Prostate gland (tissue), 2 donors: ENCODE measurements around the gene MYO9A. TPM values are rescaled to one million over a fixed set of nuclear protein-coding genes. Genes with fewer than 3 reads are reported as not detected.

Experiments used
- DNase-seq: peaks from one replicate; pipeline ENCODE4 v3.0.0-alpha.2; 2019; ENCODE audit warnings: low spot score
- H3K27ac ChIP-seq, 2 donors: fragments of 200-600 bp; sonication (generic); 2 replicates each; pipeline ENCODE4 v1.5.1; 2017 to 2019
- H3K27me3 ChIP-seq: fragments of 200-600 bp; sonication (generic); replicated peaks from 2 replicates; pipeline ENCODE4 v1.5.1; 2019; ENCODE audit not compliant: insufficient read depth
- H3K36me3 ChIP-seq, 2 donors: fragments of 200-600 bp; sonication (generic); 1 replicate in 1 of 2; 2 replicates in 1 of 2; pipeline versions ENCODE4 v1.5.1 to v1.8.1; 2017 to 2019
- H3K4me1 ChIP-seq: fragments of 200-600 bp; sonication (generic); replicated peaks from 2 replicates; pipeline ENCODE4 v1.5.1; 2019
- H3K4me3 ChIP-seq, 2 donors: fragments of 200-600 bp; sonication (generic); 2 replicates each; pipeline ENCODE4 v1.5.1; 2017 to 2019
- H3K9me3 ChIP-seq: fragments of 200-600 bp; sonication (generic); 2 replicates; pipeline ENCODE4 v1.5.1; 2017
- CTCF ChIP-seq, 4 experiments: fragments of 200-600 bp in 2 of 4; fragments of 450-650 bp in 2 of 4; sonication (generic) in 2 of 4; IDR thresholded peaks; 1 replicate in 3 of 4; 2 replicates in 1 of 4; pipeline ENCODE4 v1.5.1; 2016 to 2019; ENCODE audit warnings: antibody characterized with exemption in 4 of 4, mild to moderate bottlenecking in 2 of 4, moderate library complexity in 2 of 4
- POLR2A ChIP-seq: fragments of 450-650 bp; IDR thresholded peaks from one replicate; pipeline ENCODE4 v1.6.1; 2016; ENCODE audit warnings: antibody characterized with exemption, mild to moderate bottlenecking
- POLR2AphosphoS5 ChIP-seq: sonication (generic); formaldehyde crosslinking; IDR thresholded peaks from one replicate; pipeline ENCODE4 v1.6.1; 2017; ENCODE audit warnings: antibody characterized with exemption
- WGBS: methylation state at CpG from one replicate; pipeline ENCODE4 v1.1.5; 2018; 5-methylcytosine and 5-hydroxymethylcytosine counted together
- intact Hi-C: fragments of 100-400 bp; cut with DNase I; formaldehyde crosslinking; loops from one replicate; pipeline ENCODE4 v1.14.2; 2022
- total RNA-seq, 2 donors: library from RNA; depleted of rRNA; stranded (reverse); fragments of >200 nt; gene quantifications; one replicate each; pipeline ENCODE4 v1.1.0, GENCODE V29; 2016

MYO9A gene
- total RNA-seq, 2 donors from 2014 or later = 29.4 to 252 TPM

GRCh38 chr15:71853543-71853942 is 264.4 kb downstream of the MYO9A start:
- H3K27me3 ChIP-seq = no peaks in the 10 kb centered on the region
- no peak for TF ChIP-seq POLR2A
- no peak for TF ChIP-seq POLR2AphosphoS5
- no peak for TF ChIP-seq CTCF (IDR thresholded peaks at IDR 0.05)
- WGBS = 100% methylated on average over 1 of the region's 1 CpG
- H3K9me3 ChIP-seq = no peaks in the 10 kb centered on the region
- no peaks in the 10 kb centered on the region for H3K4me1 ChIP-seq
- no peak overlapping the region for H3K4me3 ChIP-seq
- intact Hi-C loops = no loop called here
- no peak for DNase-seq
- no peaks in the 10 kb centered on the region for H3K36me3 ChIP-seq
- H3K27ac ChIP-seq = no peak overlapping the region

- 85% methylated on average over 2 of the region's 2 CpGs for WGBS
- H3K4me1 ChIP-seq = no peaks in the 10 kb centered on the region
- no peaks in the 10 kb centered on the region for H3K9me3 ChIP-seq
- H3K4me3 ChIP-seq = no peak overlapping the region
- H3K27ac ChIP-seq = no peak overlapping the region
- no peak for TF ChIP-seq POLR2AphosphoS5
- TF ChIP-seq POLR2A = no peak
- TF ChIP-seq CTCF (IDR thresholded peaks at IDR 0.05) = no peak
- intact Hi-C loops = no loop called here
- no peaks in the 10 kb centered on the region for H3K27me3 ChIP-seq
- no peak for DNase-seq
- H3K36me3 ChIP-seq = no peaks in the 10 kb centered on the region
These were observed 273.0 kb downstream of the MYO9A start for GRCh38 chr15:71844916-71845315.

- no peaks in the 10 kb centered on the region for H3K9me3 ChIP-seq
- WGBS = 96% methylated on average over 3 of the region's 3 CpGs
- no peaks in the 10 kb centered on the region for H3K4me1 ChIP-seq
- H3K27me3 ChIP-seq = no peaks in the 10 kb centered on the region
- intact Hi-C loops = no loop called here
- no peaks in the 10 kb centered on the region for H3K36me3 ChIP-seq
- TF ChIP-seq POLR2A = no peak
- no peak for TF ChIP-seq CTCF (IDR thresholded peaks at IDR 0.05)
- TF ChIP-seq POLR2AphosphoS5 = no peak
- DNase-seq = no peak
- H3K4me3 ChIP-seq = no peak overlapping the region
- H3K27ac ChIP-seq = no peak overlapping the region
These were observed 276.4 kb downstream of the MYO9A start for GRCh38 chr15:71841563-71841962.

GRCh38 chr15:71830981-71831380 is 287.0 kb downstream of the MYO9A start:
- Histone ChIP-seq H3K4me1 (no peaks in the 10 kb centered on the region), H3K4me3 (no peak overlapping the region), H3K27ac (no peak overlapping the region), H3K9me3 (no peaks in the 10 kb centered on the region), H3K27me3 (no peaks in the 10 kb centered on the region), H3K36me3 (peaks cover 4% of the 10 kb centered on the region in 2 donors)
- intact Hi-C loops = no loop called here
- 87% methylated on average over 2 of the region's 2 CpGs for WGBS
- TF ChIP-seq POLR2A = no peak
- no peak for TF ChIP-seq POLR2AphosphoS5
- no peak for TF ChIP-seq CTCF (IDR thresholded peaks at IDR 0.05)
- no peak for DNase-seq

- intact Hi-C loops = no loop called here
- no peak overlapping the region for H3K4me3 ChIP-seq
- H3K4me1 ChIP-seq = no peaks in the 10 kb centered on the region
- DNase-seq = no peak
- 82% methylated on average over 5 of the region's 5 CpGs for WGBS
- H3K36me3 ChIP-seq = peaks cover 4% of the 10 kb centered on the region in 2 donors
- no peak for TF ChIP-seq POLR2AphosphoS5
- no peak for TF ChIP-seq POLR2A
- no peak for TF ChIP-seq CTCF (IDR thresholded peaks at IDR 0.05)
- H3K27me3 ChIP-seq = no peaks in the 10 kb centered on the region
- no peaks in the 10 kb centered on the region for H3K9me3 ChIP-seq
- no peak overlapping the region for H3K27ac ChIP-seq
These were observed 291.8 kb downstream of the MYO9A start for GRCh38 chr15:71826196-71826595.
